H1 (cell line): Measurements from ENCODE around the gene CXorf65. TPM values are rescaled to one million over a fixed set of nuclear protein-coding genes. Genes with fewer than 3 reads are reported as not detected.

Experiments
- CTCF ChIA-PET: fragments of 300-600 bp; sonication (Branson Sonifier 250); formaldehyde crosslinking; loops from one replicate; lab custom pipeline; 2021; ENCODE audit not compliant: partially characterized antibody; lab: Charles Lee
- POLR2A ChIA-PET: fragments of 300-600 bp; sonication (Branson Sonifier 250); formaldehyde crosslinking; loops from one replicate; lab custom pipeline; 2021; ENCODE audit warnings: inconsistent platforms; ENCODE audit not compliant: partially characterized antibody; lab: Charles Lee
- DNase-seq, 2 experiments: peaks; one replicate each; pipeline versions ENCODE4 v3.0.0 to v3.0.0-alpha.2; 2010 to 2022; ENCODE audit warnings: low spot score in 2 of 2, low read depth in 1 of 2, mixed read lengths in 1 of 2
- FAIRE-seq: peaks from 2 replicates; lab custom pipeline; 2011; peaks lifted over from hg19 to GRCh38; lab: Jason Lieb, UNC
- H2AFZ ChIP-seq: 2 replicates; pipeline ENCODE4 v1.8.1; 2012; ENCODE audit warnings: low read length, inconsistent platforms
- H2AK5ac ChIP-seq: 2 replicates; pipeline ENCODE4 v1.6.1; 2013; ENCODE audit warnings: low read depth, low read length
- H2BK120ac ChIP-seq: replicated peaks from 2 replicates; pipeline ENCODE3; 2013; ENCODE audit warnings: low read depth, low read length, inconsistent platforms
- H2BK12ac ChIP-seq: 2 replicates; pipeline ENCODE4 v1.6.1; 2013; ENCODE audit warnings: low read depth, low read length
- H2BK15ac ChIP-seq: 2 replicates; pipeline ENCODE4 v1.6.1; 2013; ENCODE audit warnings: low read length
- H2BK20ac ChIP-seq: 2 replicates; pipeline ENCODE4 v1.6.1; 2013; ENCODE audit warnings: low read length
- H2BK5ac ChIP-seq: 2 replicates; pipeline ENCODE4 v1.6.1; 2013; ENCODE audit warnings: low read depth, low read length
- H3K14ac ChIP-seq: 2 replicates; pipeline ENCODE4 v1.6.1; 2013; ENCODE audit warnings: inconsistent platforms; ENCODE audit not compliant: insufficient read length
- H3K18ac ChIP-seq: 2 replicates; pipeline ENCODE4 v1.6.1; 2013; ENCODE audit warnings: low read length; ENCODE audit errors: extremely low read depth
- H3K23ac ChIP-seq: 2 replicates; pipeline ENCODE4 v1.6.1; 2013; ENCODE audit warnings: inconsistent platforms; ENCODE audit not compliant: insufficient read length
- H3K23me2 ChIP-seq: 2 replicates; pipeline ENCODE4 v1.6.1; 2013; ENCODE audit warnings: low read depth, low read length
- H3K27ac ChIP-seq: 2 replicates; pipeline ENCODE4 v1.6.1; 2011; ENCODE audit warnings: low read depth, low read length, inconsistent platforms
- H3K27me3 ChIP-seq, 4 experiments: replicated peaks in 1 of 4; 1 replicate in 1 of 4; 2 replicates in 3 of 4; pipeline versions ENCODE4 v1.6.1 to v1.8.1; 2011 to 2013; ENCODE audit warnings: low read length in 3 of 4, mild to moderate bottlenecking in 3 of 4, inconsistent platforms in 2 of 4, mixed read lengths in 2 of 4, moderate library complexity in 1 of 4; ENCODE audit not compliant: control insufficient read depth in 3 of 4, insufficient read depth in 3 of 4; ENCODE audit errors: extremely low read depth in 1 of 4
- H3K36me3 ChIP-seq, 4 experiments: 2 replicates each; pipeline versions ENCODE4 v1.6.1 to v1.8.1; 2011 to 2013; ENCODE audit warnings: mild to moderate bottlenecking in 4 of 4, low read length in 3 of 4, moderate library complexity in 2 of 4, control low read depth in 1 of 4, inconsistent platforms in 1 of 4; ENCODE audit not compliant: insufficient read depth in 4 of 4, control insufficient read depth in 2 of 4
- H3K4ac ChIP-seq: replicated peaks from 2 replicates; pipeline ENCODE3; 2013; ENCODE audit warnings: low read length, low read depth, mixed read lengths, inconsistent platforms; ENCODE audit not compliant: insufficient read length
- H3K4me1 ChIP-seq, 4 experiments: replicated peaks in 1 of 4; 1 replicate in 1 of 4; 2 replicates in 3 of 4; pipeline versions ENCODE4 v1.6.1 to v1.8.1; 2011 to 2013; ENCODE audit warnings: low read length in 3 of 4, inconsistent platforms in 2 of 4, mixed read lengths in 1 of 4; ENCODE audit not compliant: insufficient read depth in 4 of 4, control insufficient read depth in 3 of 4
- H3K4me2 ChIP-seq, 2 experiments: 2 replicates each; pipeline versions ENCODE4 v1.6.1 to v1.8.1; 2011 to 2013; ENCODE audit warnings: low read depth in 2 of 2, low read length in 2 of 2, control low read depth in 1 of 2, inconsistent platforms in 1 of 2, mild to moderate bottlenecking in 1 of 2; ENCODE audit not compliant: insufficient read depth in 1 of 2
- H3K4me3 ChIP-seq, 4 experiments: fragments of 200-600, 300-600 bp in 1 of 4; sonication (generic), shearing (Covaris generic), sonication (Bioruptor Twin) in 1 of 4; 2 replicates each; pipeline versions ENCODE4 v1.5.1 to v1.8.1; 2011 to 2016; ENCODE audit warnings: low read length in 4 of 4, low read depth in 3 of 4, control low read depth in 2 of 4, inconsistent platforms in 2 of 4, mild to moderate bottlenecking in 2 of 4, mixed read lengths in 1 of 4, moderate library complexity in 1 of 4; ENCODE audit not compliant: insufficient read depth in 2 of 4; ENCODE audit errors: extremely low read depth in 1 of 4
- H3K56ac ChIP-seq: replicated peaks from 2 replicates; pipeline ENCODE3; 2013; ENCODE audit warnings: low read depth, mild to moderate bottlenecking, mixed read lengths, low read length, inconsistent platforms; ENCODE audit not compliant: insufficient read length
- H3K79me1 ChIP-seq: 2 replicates; pipeline ENCODE4 v1.6.1; 2013; ENCODE audit warnings: low read depth, low read length, control low read depth
- H3K79me2 ChIP-seq, 2 experiments: 2 replicates each; pipeline versions ENCODE4 v1.6.1 to v1.8.1; 2012 to 2013; ENCODE audit warnings: low read length in 2 of 2, mild to moderate bottlenecking in 2 of 2, inconsistent platforms in 1 of 2; ENCODE audit not compliant: insufficient read depth in 2 of 2, control insufficient read depth in 1 of 2
- H3K9ac ChIP-seq, 4 experiments: replicated peaks in 1 of 4; 1 replicate in 1 of 4; 2 replicates in 3 of 4; pipeline versions ENCODE4 v1.6.1 to v1.8.1; 2011 to 2013; ENCODE audit warnings: low read depth in 3 of 4, low read length in 3 of 4, control low read depth in 2 of 4, mild to moderate bottlenecking in 2 of 4, moderate library complexity in 2 of 4, inconsistent platforms in 1 of 4; ENCODE audit errors: extremely low read depth in 1 of 4
- H3K9me3 ChIP-seq, 2 experiments: 2 replicates each; pipeline versions ENCODE4 v1.6.1 to v1.8.1; 2012 to 2013; ENCODE audit warnings: mild to moderate bottlenecking in 2 of 2, moderate library complexity in 2 of 2, control low read depth in 1 of 2, inconsistent platforms in 1 of 2, low read depth in 1 of 2, low read length in 1 of 2, mixed read lengths in 1 of 2; ENCODE audit not compliant: insufficient read depth in 2 of 2
- H4K20me1 ChIP-seq, 2 experiments: replicated peaks in 1 of 2; 2 replicates each; pipeline versions ENCODE3 to v1.8.1; 2011 to 2013; ENCODE audit warnings: inconsistent platforms in 2 of 2, low read length in 2 of 2, mild to moderate bottlenecking in 1 of 2; ENCODE audit not compliant: insufficient read depth in 2 of 2, control insufficient read depth in 1 of 2
- H4K5ac ChIP-seq: 2 replicates; pipeline ENCODE4 v1.6.1; 2013; ENCODE audit warnings: low read length, low read depth, mixed read lengths, inconsistent platforms; ENCODE audit not compliant: insufficient read length
- H4K8ac ChIP-seq: 2 replicates; pipeline ENCODE4 v1.8.0; 2013; ENCODE audit warnings: mild to moderate bottlenecking, moderate library complexity, low read length, inconsistent platforms; ENCODE audit not compliant: insufficient read depth; ENCODE audit errors: extremely low read depth
- H4K91ac ChIP-seq: replicated peaks from 2 replicates; pipeline ENCODE3; 2013; ENCODE audit warnings: low read length, mixed read lengths, inconsistent platforms; ENCODE audit not compliant: insufficient read length
- BACH1 ChIP-seq: IDR thresholded peaks from 2 replicates; pipeline ENCODE4 v1.6.1; 2012; ENCODE audit warnings: low read length, improper control_type of control experiment
- CTCF ChIP-seq, 3 experiments: IDR thresholded peaks; 1 replicate in 2 of 3; 2 replicates in 1 of 3; pipeline versions ENCODE4 v1.5.1 to v1.6.1; 2011; ENCODE audit warnings: low read length in 3 of 3, mild to moderate bottlenecking in 3 of 3, inconsistent platforms in 2 of 3, low read depth in 1 of 3, moderate library complexity in 1 of 3; ENCODE audit not compliant: insufficient read depth in 1 of 3; ENCODE audit errors: control extremely low read depth in 1 of 3
- JUN ChIP-seq: IDR thresholded peaks from 2 replicates; pipeline ENCODE4 v1.6.1; 2011; ENCODE audit warnings: low read depth, mild to moderate bottlenecking, improper control_type of control experiment, low read length
- PHF8 ChIP-seq: fragments of 200-600 bp; sonication (generic); conservative IDR thresholded peaks from 2 replicates; pipeline ENCODE4 v1.7.1; 2012; ENCODE audit warnings: low read depth, mild to moderate bottlenecking, inconsistent platforms, low read length, moderate library complexity
- SIRT6 ChIP-seq: IDR thresholded peaks from one replicate; pipeline ENCODE4 v1.7.1; 2012; ENCODE audit warnings: low read length, inconsistent platforms
- SRF ChIP-seq: IDR thresholded peaks from 2 replicates; pipeline ENCODE4 v1.6.1; 2011; ENCODE audit warnings: mild to moderate bottlenecking, low read depth, low read length, moderate library complexity
- WGBS, 2 experiments: shearing (Covaris generic) in 1 of 2; methylation state at CpG; one replicate each; pipeline versions ENCODE4 v1.1.6 to v1.1.7; 2013 to 2015; ENCODE audit warnings: low lambda C conversion rate in 2 of 2, mixed read lengths in 2 of 2, inconsistent platforms in 1 of 2, low coverage in 1 of 2, missing lambda C conversion rate in 1 of 2; ENCODE audit not compliant: insufficient replicate concordance in 2 of 2, insufficient coverage in 1 of 2, insufficient read length in 1 of 2; ENCODE audit errors: extremely low coverage in 1 of 2, missing lambda C conversion rate in 1 of 2; 5-methylcytosine and 5-hydroxymethylcytosine counted together
- polyA plus RNA-seq, 7 experiments: library from polyadenylated mRNA; depleted of rRNA in 3 of 7; stranded (reverse) in 5 of 7; unstranded in 2 of 7; fragments of >200 nt in 5 of 7; fragments of 200-250 nt in 2 of 7; gene quantifications; 1 replicate in 5 of 7; 2 replicates in 1 of 7; 4 replicates in 1 of 7; pipeline versions ENCODE4 v1.2.1 to v1.2.3, GENCODE V29; 2011 to 2013; ENCODE audit warnings: missing spikeins in 2 of 7, mixed read lengths in 2 of 7
- total RNA-seq: library from RNA; stranded (reverse); fragmentation: NEBNext Ultra II Directional; extraction: Animal tissue kit (Norgen Biotek cat#: 25700); gene quantifications from 2 replicates; pipeline ENCODE4 v1.2.1, GENCODE V29; 2021

The CXorf65 gene
- total and polyA plus RNA-seq, 2 of the 8 experiments (the other 6 are each of a cell fraction or from before 2014, with no cell fraction given): not detected

- H3K79me2 ChIP-seq: no peaks in the 10 kb centered on the region
- DNase-seq (no peak), FAIRE-seq (no peak)
- 0 out of 7 replicates have a peak, but pooled peaks cover 0 to 5% (median 0%) of the 10 kb centered on the region in 4 experiments for H3K4me1 ChIP-seq
- no peak overlapping the region for H2BK15ac ChIP-seq
- no peak overlapping the region for H3K27ac ChIP-seq
- TF ChIP-seq SIRT6: no peak
- TF ChIP-seq BACH1: no peak
- no peak for TF ChIP-seq CTCF (IDR thresholded peaks at IDR 0.05; ENCODE audit: control extremely low read depth in 1 of 3, insufficient read depth in 1 of 3, low read depth in 1 of 3, low read length in 3 of 3)
- no peak for TF ChIP-seq JUN
- TF ChIP-seq PHF8: no peak
- no peak for TF ChIP-seq SRF
- ChIA-PET POLR2A (interaction anchor here (0.7 to 1.3 kb wide), 4 partner anchors 9 to 70 kb away, joined by 3 to 5 read pairs (median 4); no protein-coding TSS in a partner anchor), CTCF (interaction anchor here (1.5 to 1.7 kb wide), 2 partner anchors 11 to 111 kb away, joined by 4 read pairs; no protein-coding TSS in a partner anchor)
- no peak overlapping the region for H3K9ac ChIP-seq
- H3K18ac ChIP-seq: no peak overlapping the region
- H3K23ac ChIP-seq: no peak overlapping the region
- no peaks in the 10 kb centered on the region for H3K79me1 ChIP-seq
- no peak overlapping the region for H4K8ac ChIP-seq
- H3K14ac ChIP-seq: no peak overlapping the region
- H3K23me2 ChIP-seq: no peaks in the 10 kb centered on the region
- no peak overlapping the region for H2AFZ ChIP-seq
- no peaks in the 10 kb centered on the region for H3K36me3 ChIP-seq
- H2BK120ac ChIP-seq: no peak overlapping the region
- no peak overlapping the region for H2BK20ac ChIP-seq
- no peak overlapping the region for H3K4me3 ChIP-seq
- no peak overlapping the region for H3K56ac ChIP-seq
- WGBS, 2 experiments: 78% methylated on average over 5 of the region's 5 CpGs; no CpG with 5 or more reads in 1 of the 2 experiments
- H3K4ac ChIP-seq: no peak overlapping the region
- no peak overlapping the region for H2BK12ac ChIP-seq
- H4K20me1 ChIP-seq: no peaks in the 10 kb centered on the region
- H3K9me3 ChIP-seq: no peaks in the 10 kb centered on the region
- no peak overlapping the region for H4K91ac ChIP-seq
- no peak overlapping the region for H3K4me2 ChIP-seq
- H2BK5ac ChIP-seq: no peak overlapping the region
- no peak overlapping the region for H2AK5ac ChIP-seq
- H4K5ac ChIP-seq: no peak overlapping the region
- H3K27me3 ChIP-seq: peaks cover 0 to 2% (median 0%) of the 10 kb centered on the region in 4 experiments; a peak in 2 of 7 replicates
These were observed 5.4 kb upstream of the CXorf65 start for GRCh38 chrX:71111921-71112431.
